Fibroblast of the aortic adventitia (primary cell): ENCODE data around the gene DENND6B. TPM values are rescaled to one million over a fixed set of nuclear protein-coding genes. Genes with fewer than 3 reads are reported as not detected.
A peak's percentile ranks its signal among the peaks of the same experiment; 100 is the strongest.
"Not testable (repeated sequence)": the region's sequence is repeated elsewhere in the genome, so short reads cannot be mapped to it uniquely, and the experiment has no call there.

Source experiments
- DNase-seq: peaks from one replicate; pipeline ENCODE4 v3.0.0-alpha.2; 2010; ENCODE audit warnings: low read depth
- H3K4me3 ChIP-seq: 2 replicates; pipeline ENCODE4 v1.5.1; 2011; ENCODE audit warnings: low read depth, mild to moderate bottlenecking, control low read depth, low read length, moderate library complexity
- total RNA-seq: library from RNA; depleted of rRNA; stranded (reverse); fragments of >200 nt; gene quantifications from 2 replicates; pipeline ENCODE4 v1.2.3, GENCODE V29; 2012; ENCODE audit warnings: low replicate concordance
- TF ChIP-seq, protein P1 (sequence below): IDR thresholded peaks from 2 replicates; pipeline ENCODE4 v1.5.1; 2011; ENCODE audit warnings: mild to moderate bottlenecking, low read length, control low read depth, inconsistent platforms; ENCODE audit not compliant: insufficient read depth

Gene DENND6B
- total RNA-seq, 1 donor: 4.3 TPM

GRCh38 chr22:50325444-50326224, 1.2 kb downstream of the DENND6B start:
- TF ChIP-seq, protein P1, sequence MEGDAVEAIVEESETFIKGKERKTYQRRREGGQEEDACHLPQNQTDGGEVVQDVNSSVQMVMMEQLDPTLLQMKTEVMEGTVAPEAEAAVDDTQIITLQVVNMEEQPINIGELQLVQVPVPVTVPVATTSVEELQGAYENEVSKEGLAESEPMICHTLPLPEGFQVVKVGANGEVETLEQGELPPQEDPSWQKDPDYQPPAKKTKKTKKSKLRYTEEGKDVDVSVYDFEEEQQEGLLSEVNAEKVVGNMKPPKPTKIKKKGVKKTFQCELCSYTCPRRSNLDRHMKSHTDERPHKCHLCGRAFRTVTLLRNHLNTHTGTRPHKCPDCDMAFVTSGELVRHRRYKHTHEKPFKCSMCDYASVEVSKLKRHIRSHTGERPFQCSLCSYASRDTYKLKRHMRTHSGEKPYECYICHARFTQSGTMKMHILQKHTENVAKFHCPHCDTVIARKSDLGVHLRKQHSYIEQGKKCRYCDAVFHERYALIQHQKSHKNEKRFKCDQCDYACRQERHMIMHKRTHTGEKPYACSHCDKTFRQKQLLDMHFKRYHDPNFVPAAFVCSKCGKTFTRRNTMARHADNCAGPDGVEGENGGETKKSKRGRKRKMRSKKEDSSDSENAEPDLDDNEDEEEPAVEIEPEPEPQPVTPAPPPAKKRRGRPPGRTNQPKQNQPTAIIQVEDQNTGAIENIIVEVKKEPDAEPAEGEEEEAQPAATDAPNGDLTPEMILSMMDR: no peak
- H3K4me3 ChIP-seq: peak overlapping the region; percentile 73
- DNase-seq: no peak

DNA sequence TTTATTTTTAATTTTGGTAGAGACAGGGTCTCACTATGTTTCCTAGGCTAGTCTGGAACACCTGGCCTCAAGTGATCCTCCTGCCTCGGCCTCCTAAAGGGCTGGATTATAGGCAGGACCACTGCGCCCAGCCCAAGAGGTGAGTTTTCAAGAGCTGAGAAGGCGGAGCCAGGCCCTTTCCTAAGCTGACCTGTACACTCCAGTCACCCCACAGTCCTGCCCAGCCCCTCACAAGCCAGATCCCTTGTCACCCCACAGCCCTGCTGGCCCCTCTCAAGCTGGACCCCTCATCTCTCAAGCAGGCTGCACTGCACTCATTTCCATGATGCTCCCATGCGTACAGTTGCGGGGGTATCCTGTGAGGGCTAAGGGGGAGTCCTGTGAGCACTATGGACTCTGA, 2.9 kb downstream of the DENND6B start:
- H3K4me3 ChIP-seq: no peak overlapping the region
- DNase-seq: no peak
- TF ChIP-seq, protein P1: no peak

GRCh38 chr22:50322382-50323104, 4.3 kb downstream of the DENND6B start:
- not testable (repeated sequence) for DNase-seq, H3K4me3 ChIP-seq

DNA sequence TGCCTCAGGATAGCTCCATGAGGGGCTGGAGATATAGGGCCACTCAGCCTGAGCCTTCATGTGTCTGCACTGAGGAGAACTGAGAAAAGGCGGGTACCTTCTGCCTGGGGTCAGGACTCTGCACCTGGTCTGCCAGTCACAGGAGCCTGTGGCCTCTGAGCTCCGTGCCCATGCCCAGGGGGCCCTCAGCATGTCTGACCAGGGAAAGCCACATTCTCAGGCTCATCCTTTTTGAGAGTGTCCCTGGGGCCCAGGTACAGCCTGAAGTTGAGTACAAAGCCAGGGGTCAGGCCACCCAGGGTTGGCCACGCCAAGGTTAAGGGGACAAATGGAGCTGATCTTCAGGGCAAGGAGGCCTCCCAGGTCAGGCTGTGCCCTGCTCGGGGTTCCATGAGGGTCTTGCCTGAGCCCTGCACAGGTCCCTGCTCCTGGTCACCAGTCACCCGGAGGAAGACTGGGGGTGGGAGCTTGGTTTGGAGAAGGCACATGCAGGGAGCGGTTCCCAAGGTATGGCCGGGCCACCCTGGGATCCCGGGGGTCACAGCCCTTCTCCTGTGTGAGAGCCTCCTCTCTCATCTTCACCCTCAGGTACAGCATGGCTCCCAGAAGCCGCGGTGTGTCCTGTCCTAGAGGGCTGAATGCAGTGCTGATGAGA, 6.0 kb downstream of the DENND6B start:
- TF ChIP-seq, protein P1: no peak
- DNase-seq: no peak
- no peak overlapping the region for H3K4me3 ChIP-seq

- TF ChIP-seq, protein P1: no peak
Observed at GRCh38 chr22:50320116-50320515, 6.7 kb downstream of the DENND6B start.

GRCh38 chr22:50319503-50319951, 7.3 kb downstream of the DENND6B start:
- TF ChIP-seq, protein P1: no peak
- no peak for DNase-seq
- no peak overlapping the region for H3K4me3 ChIP-seq

More at GRCh38 chr22:50320116-50320515, 6.7 kb downstream of the DENND6B start:
- H3K4me3 ChIP-seq: no peak overlapping the region
- no peak for DNase-seq
